GM12872 (cell line): ENCODE data around the gene SYT1.
A peak's percentile ranks its signal among the peaks of the same experiment; 100 is the strongest.

Experiments used
- CTCF ChIP-seq: IDR thresholded peaks from 3 replicates; pipeline ENCODE4 v1.5.1; 2011; ENCODE audit warnings: low read depth, mild to moderate bottlenecking, low read length, moderate library complexity; ENCODE audit not compliant: insufficient read depth

SYT1 gene

GRCh38 chr12:79402606-79403005 lies 538.0 kb downstream of the SYT1 start:
- TF ChIP-seq CTCF, result no peak

- no peak for TF ChIP-seq CTCF
These were observed 542.4 kb downstream of the SYT1 start for GRCh38 chr12:79406993-79407392.

GRCh38 chr12:79407671-79408622 lies 543.4 kb downstream of the SYT1 start:
- peak; percentile 50; the same call in 2 of the 3 replicates for TF ChIP-seq CTCF

GRCh38 chr12:79408689-79409088 lies 544.1 kb downstream of the SYT1 start:
- no peak for TF ChIP-seq CTCF

GRCh38 chr12:79409562-79409961 lies 545.0 kb downstream of the SYT1 start:
- TF ChIP-seq CTCF, result no peak

GRCh38 chr12:79411791-79412190 lies 547.2 kb downstream of the SYT1 start:
- TF ChIP-seq CTCF, result no peak

- no peak for TF ChIP-seq CTCF
These were observed 549.2 kb downstream of the SYT1 start for GRCh38 chr12:79413796-79414195.
